ENCODE measurements around the gene AFDN.

AFDN gene

DNA sequence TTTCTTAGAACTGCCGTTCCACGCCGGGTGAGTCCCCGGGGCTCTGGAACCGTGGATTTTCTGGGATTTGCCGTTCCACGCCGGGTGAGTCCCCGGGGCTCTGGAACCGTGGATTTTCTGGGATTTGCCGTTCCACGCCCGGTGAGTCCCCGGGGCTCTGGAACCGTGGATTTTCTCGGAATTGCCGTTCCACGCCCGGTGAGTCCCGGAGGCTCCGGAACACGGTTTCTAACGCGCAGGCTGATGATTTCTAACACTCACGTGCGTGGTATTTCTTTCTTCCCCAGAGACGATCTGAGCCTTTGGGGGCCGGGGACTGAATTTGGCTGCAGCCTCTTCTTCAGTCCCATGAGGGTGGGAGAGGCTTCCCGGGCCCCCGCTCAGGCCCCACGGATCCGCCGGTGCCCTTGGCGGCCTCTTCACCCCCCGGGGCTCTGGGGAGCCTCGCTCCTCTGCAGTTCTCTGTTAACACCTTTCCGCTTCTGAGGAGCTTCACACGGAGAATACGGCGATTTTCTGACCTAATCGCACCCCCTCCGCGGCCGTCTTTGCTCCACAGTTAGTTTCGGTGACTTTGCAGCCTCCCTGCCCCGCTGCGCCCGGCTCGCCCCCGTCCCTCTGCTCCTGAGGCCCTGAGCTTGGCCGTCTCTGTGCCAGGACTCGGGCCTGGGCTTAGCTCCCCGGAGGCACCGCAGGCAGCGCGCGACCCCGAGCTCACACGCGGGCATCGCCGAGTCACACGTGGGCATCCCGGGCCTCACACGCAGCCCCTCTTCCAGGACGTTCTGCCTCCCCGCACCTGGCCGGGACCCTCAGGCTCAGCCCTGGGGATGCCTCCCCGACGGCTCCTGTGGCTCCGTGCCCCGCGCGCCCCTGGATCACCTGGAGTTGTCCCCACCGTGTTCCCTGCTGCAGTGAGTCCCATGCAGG is 163.6 kb downstream of the AFDN start:
- H3K27me3 ChIP-seq (ENCODE audit: insufficient read depth, low read depth), result no peaks in the 10 kb centered on the region
- H3K4me2 ChIP-seq, result no peak overlapping the region
- no peaks in the 10 kb centered on the region for H3K36me3 ChIP-seq (ENCODE audit: insufficient read depth)
- no peak overlapping the region for H2AFZ ChIP-seq (ENCODE audit: low read depth)
- H3K79me2 ChIP-seq (ENCODE audit: insufficient read depth, low read depth), result no peaks in the 10 kb centered on the region
- no peak overlapping the region for H3K27ac ChIP-seq
- H3K4me1 ChIP-seq (ENCODE audit: low read depth, poor library complexity, severe bottlenecking), result no peaks in the 10 kb centered on the region
- H3K9ac ChIP-seq, result no peak overlapping the region
- no peak overlapping the region for H3K4me3 ChIP-seq (IDR thresholded peaks at IDR 0.05; ENCODE audit: insufficient read depth, low read depth, low read length)
- no peaks in the 10 kb centered on the region for H4K20me1 ChIP-seq (ENCODE audit: insufficient read depth)
- TF ChIP-seq, protein P1, sequence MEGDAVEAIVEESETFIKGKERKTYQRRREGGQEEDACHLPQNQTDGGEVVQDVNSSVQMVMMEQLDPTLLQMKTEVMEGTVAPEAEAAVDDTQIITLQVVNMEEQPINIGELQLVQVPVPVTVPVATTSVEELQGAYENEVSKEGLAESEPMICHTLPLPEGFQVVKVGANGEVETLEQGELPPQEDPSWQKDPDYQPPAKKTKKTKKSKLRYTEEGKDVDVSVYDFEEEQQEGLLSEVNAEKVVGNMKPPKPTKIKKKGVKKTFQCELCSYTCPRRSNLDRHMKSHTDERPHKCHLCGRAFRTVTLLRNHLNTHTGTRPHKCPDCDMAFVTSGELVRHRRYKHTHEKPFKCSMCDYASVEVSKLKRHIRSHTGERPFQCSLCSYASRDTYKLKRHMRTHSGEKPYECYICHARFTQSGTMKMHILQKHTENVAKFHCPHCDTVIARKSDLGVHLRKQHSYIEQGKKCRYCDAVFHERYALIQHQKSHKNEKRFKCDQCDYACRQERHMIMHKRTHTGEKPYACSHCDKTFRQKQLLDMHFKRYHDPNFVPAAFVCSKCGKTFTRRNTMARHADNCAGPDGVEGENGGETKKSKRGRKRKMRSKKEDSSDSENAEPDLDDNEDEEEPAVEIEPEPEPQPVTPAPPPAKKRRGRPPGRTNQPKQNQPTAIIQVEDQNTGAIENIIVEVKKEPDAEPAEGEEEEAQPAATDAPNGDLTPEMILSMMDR (conservative IDR thresholded peaks at IDR 0.05; ENCODE audit: low read depth, low read length), result no peak

GRCh38 chr6:167993169-167993568 is 166.5 kb downstream of the AFDN start:
- Histone ChIP-seq H3K27ac (no peak overlapping the region), H3K9ac (no peak overlapping the region), H3K4me1 (ENCODE audit: low read depth, poor library complexity, severe bottlenecking) (no peaks in the 10 kb centered on the region), H2AFZ (ENCODE audit: low read depth) (no peak overlapping the region), H3K27me3 (ENCODE audit: insufficient read depth, low read depth) (no peaks in the 10 kb centered on the region), H3K4me2 (no peak overlapping the region), H4K20me1 (ENCODE audit: insufficient read depth) (no peaks in the 10 kb centered on the region), H3K36me3 (ENCODE audit: insufficient read depth) (no peaks in the 10 kb centered on the region), H3K79me2 (ENCODE audit: insufficient read depth, low read depth) (no peaks in the 10 kb centered on the region), H3K4me3 (IDR thresholded peaks at IDR 0.05; ENCODE audit: insufficient read depth, low read depth, low read length) (no peak overlapping the region)
- TF ChIP-seq, protein P1 (conservative IDR thresholded peaks at IDR 0.05; ENCODE audit: low read depth, low read length), result no peak

- H3K79me2 ChIP-seq (ENCODE audit: insufficient read depth, low read depth), result no peaks in the 10 kb centered on the region
- H3K9ac ChIP-seq, result no peak overlapping the region
- H3K27me3 ChIP-seq (ENCODE audit: insufficient read depth, low read depth), result no peaks in the 10 kb centered on the region
- no peak overlapping the region for H3K4me2 ChIP-seq
- H3K36me3 ChIP-seq (ENCODE audit: insufficient read depth), result no peaks in the 10 kb centered on the region
- TF ChIP-seq, protein P1 (conservative IDR thresholded peaks at IDR 0.05; ENCODE audit: low read depth, low read length), result no peak
- H3K4me1 ChIP-seq (ENCODE audit: low read depth, poor library complexity, severe bottlenecking), result no peaks in the 10 kb centered on the region
- H4K20me1 ChIP-seq (ENCODE audit: insufficient read depth), result no peaks in the 10 kb centered on the region
- no peak overlapping the region for H2AFZ ChIP-seq (ENCODE audit: low read depth)
- H3K27ac ChIP-seq, result no peak overlapping the region
- H3K4me3 ChIP-seq (IDR thresholded peaks at IDR 0.05; ENCODE audit: insufficient read depth, low read depth, low read length), result no peak overlapping the region
Observed at GRCh38 chr6:167993831-167994230, 167.1 kb downstream of the AFDN start.

DNA sequence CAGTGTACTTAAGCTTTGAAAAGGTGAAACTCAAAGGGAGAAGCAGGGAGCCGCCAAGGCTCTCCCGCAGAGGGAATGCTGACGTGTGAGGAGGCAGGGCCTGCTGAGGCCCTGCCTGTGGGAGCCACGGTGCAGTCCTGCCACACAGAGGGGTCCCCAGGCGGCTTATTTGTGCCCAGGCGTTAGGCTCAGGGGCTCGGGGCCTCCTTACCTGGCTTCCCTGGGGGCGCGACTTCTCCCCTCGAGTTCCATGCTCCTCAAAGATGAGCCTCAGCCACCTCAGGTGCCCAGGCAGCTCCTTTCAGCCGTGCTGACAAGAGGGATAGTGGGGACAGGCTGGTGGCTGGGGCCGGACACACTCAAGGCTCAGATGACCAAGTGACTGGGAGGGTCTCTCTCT is 168.6 kb downstream of the AFDN start:
- no peaks in the 10 kb centered on the region for H4K20me1 ChIP-seq (ENCODE audit: insufficient read depth)
- no peaks in the 10 kb centered on the region for H3K4me1 ChIP-seq (ENCODE audit: low read depth, poor library complexity, severe bottlenecking)
- H3K27ac ChIP-seq, result no peak overlapping the region
- H3K4me2 ChIP-seq, result no peak overlapping the region
- H3K36me3 ChIP-seq (ENCODE audit: insufficient read depth), result no peaks in the 10 kb centered on the region
- H3K9ac ChIP-seq, result no peak overlapping the region
- TF ChIP-seq, protein P1 (conservative IDR thresholded peaks at IDR 0.05; ENCODE audit: low read depth, low read length), result no peak
- no peaks in the 10 kb centered on the region for H3K79me2 ChIP-seq (ENCODE audit: insufficient read depth, low read depth)
- H2AFZ ChIP-seq (ENCODE audit: low read depth), result no peak overlapping the region
- H3K27me3 ChIP-seq (ENCODE audit: insufficient read depth, low read depth), result no peaks in the 10 kb centered on the region
- H3K4me3 ChIP-seq (IDR thresholded peaks at IDR 0.05; ENCODE audit: insufficient read depth, low read depth, low read length), result no peak overlapping the region

All from KMS-11 (cell line).